DMS53 treated with DMSO at 0.1 percent for 48 hours (cell line): ENCODE data around the gene KCNMA1.

Experiments used
- DNase-seq: peaks from one replicate; lab custom pipeline; 2025; ENCODE audit not compliant: unreplicated experiment; lab: John Stamatoyannopoulos, UW

Gene KCNMA1

DNA sequence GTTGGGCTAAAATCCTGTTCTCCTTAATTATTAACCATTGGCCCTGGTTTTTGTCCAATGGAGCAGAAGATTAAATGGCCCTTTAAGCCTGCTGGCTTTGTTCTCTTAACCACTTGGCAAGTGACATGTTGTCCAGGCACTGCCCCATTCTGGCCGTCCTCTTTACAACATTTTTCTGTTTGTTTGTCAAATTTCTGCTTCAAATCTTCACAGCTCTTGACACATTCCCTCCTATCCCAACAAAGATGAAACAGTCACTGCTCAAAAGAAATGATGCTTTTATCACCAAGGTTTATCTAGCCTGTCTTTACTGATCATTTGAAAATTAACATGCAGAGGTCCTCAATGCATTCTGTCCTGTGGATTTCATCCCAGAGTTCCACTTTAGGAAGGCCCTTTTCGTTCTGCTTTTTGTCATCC is 700.4 kb downstream of the KCNMA1 start:
- no peak for DNase-seq

DNA sequence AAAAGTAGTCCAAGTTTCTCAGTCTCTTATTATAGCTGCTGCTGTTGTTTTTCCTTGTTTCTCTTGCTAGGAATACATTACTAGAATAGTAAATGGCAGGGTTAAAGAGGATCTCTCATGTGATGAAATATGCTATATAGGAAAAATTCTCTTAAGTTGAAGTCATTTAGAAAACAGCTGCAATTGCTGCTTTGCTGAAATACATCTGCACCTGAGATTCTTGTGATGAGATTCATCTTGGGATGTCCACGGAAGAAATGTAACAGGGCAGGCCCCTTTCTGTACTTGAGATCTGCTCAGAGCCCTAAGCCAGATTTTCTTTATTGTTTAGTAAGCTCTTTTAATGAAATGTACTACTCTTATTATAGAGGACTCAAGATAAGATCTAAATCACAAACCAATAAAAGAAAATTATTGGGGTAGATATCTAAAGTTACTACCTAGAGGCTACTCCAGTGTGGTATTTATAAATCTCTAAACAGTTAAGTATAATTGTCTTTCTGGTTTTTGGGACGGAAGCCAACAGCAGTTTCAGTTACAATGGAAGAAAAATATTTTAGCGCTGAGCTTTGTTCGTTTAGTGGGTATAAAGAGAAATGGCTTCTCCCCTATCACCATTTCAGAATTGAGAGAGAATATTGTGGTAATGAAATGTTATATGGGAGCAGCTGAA is 701.5 kb downstream of the KCNMA1 start:
- no peak for DNase-seq

DNA sequence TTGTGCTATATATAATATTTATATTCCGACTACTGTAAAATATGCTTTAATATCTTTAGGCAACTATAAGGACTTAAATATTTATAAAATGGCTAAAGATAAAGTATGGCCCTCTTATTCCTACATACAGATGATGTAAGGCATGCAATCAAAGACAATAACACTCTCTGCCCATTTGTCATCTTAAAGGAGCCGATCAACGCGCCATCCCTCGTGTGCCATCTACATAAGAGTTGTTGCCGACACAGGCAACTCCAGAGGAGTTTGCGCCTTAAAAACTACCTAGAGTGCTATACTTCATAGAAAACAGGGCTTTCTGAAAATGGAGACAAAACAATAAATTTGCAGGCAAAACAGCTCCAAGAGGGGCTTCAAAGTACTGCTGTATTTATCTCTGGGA is 709.0 kb downstream of the KCNMA1 start:
- no peak for DNase-seq

DNA sequence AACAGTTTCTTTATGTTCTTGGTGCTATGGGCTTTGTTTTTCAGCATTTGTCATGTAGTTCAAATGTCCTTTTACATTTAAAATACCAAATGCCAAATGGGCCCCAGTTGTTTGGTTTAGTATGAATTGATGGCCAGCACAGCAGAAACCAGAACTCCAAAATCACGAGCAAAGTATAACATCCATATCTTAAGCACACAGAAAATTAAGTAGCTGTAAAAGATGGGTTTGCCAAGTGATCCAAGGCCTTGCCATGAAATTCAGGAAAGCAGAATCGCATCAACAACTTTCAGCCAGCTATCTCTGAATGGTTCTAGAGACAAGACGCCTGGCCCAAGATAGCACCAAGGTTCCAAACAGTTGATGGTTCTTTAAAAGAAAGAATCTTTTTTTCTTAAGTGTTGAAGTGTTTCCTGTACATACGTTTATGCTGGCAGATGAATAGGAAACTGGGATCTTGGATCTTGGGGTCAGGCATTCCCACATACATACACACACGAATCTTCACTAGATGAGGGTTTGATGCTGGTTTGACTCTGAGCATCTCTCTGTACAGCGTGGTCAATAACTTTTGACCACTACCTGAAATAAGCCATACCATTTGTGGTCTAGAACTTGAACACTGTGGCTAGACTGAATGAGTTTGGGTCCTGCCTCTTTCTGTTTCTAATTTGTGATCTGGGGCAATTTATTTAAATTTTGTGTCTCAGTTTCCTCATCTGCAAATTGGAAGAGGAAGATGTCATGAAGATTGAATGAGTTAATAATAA is 711.8 kb downstream of the KCNMA1 start:
- no peak for DNase-seq

DNA sequence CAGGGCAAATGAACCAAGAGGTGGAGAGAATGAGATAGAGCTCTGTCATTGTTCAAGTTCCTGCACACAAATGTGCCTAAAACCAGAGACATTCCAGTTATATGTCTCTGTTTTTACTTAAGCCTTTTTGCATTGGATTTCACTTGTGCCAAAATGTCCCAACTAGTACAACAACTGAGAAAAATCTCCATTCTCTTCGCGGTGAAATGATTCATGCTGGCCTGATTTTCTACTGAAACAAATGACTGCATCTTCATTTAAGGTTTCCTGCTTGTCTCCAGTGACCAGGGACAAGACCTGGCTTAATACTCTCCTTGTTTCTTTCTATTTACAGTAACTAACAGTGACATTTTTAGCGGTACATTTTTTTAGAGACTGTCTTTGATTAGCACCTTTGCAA is 714.9 kb downstream of the KCNMA1 start:
- DNase-seq = no peak

DNA sequence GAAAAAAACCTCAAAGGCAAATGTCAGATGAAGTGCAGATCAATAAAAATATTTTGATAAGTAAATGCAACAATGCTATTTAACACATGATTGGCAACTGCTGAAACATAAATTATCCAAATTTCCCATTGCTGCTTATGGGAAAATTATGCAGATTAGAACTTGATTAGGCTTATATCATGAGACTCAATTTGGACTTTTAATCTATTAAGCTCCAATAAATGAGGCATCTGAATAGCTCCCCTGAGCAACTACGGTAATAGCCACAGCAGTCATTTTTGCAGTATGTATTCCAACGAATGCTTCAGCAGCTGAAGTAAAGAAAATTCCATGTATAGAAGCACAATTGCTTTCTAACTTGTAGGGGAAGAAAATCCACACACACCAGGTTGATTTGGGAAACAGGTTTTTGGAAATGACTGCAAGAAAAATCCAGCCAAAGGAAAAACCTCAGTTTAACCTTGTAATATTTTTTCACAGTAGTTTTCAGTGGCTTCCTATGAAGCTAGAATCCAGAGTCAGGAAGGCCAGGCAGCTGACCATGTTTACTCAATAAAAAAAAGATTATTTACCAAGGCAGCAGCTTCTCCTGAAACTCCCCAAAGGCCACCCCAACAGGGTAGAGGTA is 716.1 kb downstream of the KCNMA1 start:
- no peak for DNase-seq

DNA sequence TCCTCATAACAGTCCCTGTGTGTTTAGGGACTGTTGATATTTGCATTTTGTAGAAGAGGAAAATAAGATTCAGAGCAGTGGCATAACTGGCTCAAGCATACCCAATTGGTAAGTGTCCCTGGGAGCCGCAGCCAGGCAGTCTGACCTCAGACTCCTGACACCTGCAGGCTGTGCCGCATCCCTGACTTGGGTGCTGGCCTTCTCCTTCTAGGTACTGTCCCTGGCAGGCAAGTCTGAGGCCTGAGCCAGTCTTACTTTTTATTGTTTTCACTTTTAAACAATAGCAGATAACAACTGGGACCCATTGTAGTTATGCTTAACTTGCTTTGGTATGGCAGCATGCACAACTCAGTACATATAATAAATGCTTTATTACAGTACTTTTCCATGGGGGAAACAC is 717.0 kb downstream of the KCNMA1 start:
- no peak for DNase-seq

DNA sequence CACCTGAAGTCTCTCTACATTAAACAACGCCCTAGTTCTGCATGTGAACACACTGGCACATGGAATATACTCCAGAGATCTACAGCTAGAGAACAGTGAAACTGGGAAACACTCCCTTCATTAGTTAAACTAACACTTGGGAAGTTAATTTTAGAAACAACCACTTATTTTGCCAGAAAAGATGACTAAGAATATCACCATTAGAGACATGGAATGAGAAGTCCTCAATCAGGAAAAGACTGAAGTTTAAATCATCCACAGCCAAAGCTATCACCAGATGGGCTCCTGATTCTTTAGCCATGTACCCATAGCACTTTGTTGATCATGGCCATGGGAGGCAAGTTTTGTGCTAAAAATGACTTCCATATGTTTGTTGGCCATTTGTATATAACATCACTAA is 719.5 kb downstream of the KCNMA1 start:
- DNase-seq = no peak

DNA sequence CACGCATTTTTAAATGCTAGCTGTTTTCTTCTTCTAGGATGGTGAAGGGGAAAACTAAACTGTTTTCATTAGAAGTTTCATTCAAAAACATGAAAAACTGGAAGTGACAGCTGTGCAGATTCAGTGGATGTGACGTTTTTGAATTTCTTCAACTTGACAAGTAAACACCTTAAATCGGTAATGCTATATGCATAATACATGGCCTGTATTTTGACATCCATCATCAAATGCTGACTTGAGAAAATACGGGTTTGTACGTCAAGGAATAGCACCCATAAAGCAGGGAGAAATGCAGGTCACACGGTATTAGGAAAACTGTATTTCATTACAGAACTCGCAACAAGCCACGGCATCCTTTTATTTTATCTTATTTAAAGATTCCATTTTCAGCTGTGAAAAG is 720.5 kb downstream of the KCNMA1 start:
- DNase-seq = no peak

DNA sequence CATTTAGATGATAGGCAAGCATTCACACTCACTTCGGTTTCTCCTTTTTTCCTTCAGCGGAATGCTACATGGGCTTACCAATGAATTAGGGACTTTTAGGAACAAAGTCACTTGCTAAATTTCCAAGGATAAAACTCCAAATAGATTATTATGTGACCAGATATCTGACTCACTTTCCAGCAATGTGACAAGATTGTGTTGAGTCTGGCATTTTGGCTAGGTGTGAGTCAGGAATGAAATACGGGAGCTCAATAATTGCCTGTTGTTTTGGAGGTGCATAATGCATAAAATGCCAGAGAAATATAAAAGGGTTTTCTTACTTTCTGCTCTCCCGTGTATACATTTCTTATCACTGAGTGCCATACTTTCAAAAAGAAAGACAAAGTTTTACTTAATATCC is 721.1 kb downstream of the KCNMA1 start:
- DNase-seq = no peak

DNA sequence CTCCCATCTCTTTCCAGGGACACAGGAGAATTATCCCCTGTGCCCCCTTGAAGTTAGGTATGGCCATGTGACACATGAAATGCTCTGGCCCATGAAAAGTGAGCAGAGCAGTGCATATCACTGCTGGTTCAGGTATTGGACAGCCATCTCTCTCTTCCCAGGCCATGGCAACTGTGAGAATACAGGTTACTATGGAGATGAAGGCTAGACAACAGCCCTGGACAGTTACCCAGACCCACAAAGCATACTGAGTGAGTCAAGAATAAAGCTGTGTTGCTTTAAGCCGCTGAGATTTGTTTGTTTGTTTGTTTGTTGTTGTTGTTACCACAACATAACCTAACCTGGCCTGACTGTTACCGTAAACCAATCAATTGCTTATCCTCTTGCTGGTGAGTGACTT is 722.3 kb downstream of the KCNMA1 start:
- DNase-seq = no peak

DNA sequence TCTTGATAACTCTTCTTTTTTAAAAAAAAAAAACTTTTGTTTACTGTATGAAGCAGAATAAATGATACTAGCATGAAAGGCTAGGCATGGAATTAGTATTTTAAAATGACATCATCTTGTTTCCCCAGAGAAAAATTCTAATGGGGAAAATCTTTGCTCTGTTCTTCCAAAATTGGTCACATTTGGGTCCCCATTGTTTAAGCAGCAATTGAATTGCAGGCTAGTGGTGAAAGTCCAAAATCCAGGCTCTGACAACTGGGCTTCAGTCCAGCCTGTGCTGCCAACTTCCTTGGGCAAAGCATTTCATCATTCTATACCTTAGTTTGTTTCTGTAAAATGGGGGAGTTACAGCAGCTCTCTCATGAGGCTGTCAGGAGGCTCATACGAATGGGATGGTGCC is 726.4 kb downstream of the KCNMA1 start:
- DNase-seq = no peak

DNA sequence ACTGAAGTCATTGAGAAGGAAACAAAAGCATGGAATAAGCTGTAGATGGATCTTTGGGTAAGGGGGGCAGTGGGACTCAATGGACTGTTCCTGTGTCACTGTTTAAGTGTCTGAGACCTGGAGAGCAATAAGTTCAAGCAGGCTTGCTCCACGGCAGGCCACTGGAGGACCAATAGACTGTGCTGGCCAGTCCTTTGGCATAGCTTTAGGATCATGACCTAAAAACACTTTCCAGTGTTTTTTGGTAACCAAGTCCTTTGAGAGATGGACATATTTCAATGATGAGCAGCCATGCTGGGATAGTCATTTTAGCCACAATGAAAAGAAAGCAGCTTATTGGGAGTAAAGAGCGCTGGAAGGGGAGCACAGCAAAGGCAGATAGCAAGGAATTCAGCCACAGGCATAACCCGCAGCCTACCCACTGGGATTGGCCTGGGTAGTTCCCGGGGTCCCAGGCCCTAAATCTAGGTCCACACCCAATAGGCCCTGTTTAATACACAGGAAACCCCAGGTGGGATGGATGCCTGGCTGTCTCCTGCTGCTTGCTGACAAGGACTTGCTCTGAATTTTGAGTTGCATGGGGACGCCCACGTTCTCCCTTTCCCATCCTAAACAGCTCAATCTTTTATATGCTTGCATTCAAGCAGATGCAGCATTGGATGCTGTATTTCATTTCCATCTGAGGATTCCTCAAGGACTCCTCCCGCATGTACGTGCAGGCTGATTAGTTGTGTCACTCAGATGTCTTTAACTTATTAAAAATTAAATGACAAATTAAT is 727.2 kb downstream of the KCNMA1 start:
- no peak for DNase-seq

DNA sequence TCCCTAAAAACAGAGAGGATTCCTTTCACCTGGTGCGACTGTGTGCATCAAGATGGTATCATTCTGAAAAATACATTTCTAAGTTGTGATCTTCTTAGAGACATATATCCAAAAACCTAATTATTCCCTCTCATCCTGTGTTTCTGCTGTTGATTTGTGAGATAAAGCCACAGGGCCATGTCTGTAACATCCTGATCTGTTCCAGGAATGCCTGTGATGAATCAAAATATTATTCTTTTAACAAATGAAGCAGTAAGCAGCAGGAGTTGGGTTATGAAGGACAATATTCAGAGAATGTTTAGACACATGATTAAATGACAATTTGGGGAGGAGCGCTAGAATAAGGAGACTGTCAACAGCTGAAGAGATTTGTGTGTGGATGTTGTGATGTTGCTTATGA is 731.4 kb downstream of the KCNMA1 start:
- no peak for DNase-seq

DNA sequence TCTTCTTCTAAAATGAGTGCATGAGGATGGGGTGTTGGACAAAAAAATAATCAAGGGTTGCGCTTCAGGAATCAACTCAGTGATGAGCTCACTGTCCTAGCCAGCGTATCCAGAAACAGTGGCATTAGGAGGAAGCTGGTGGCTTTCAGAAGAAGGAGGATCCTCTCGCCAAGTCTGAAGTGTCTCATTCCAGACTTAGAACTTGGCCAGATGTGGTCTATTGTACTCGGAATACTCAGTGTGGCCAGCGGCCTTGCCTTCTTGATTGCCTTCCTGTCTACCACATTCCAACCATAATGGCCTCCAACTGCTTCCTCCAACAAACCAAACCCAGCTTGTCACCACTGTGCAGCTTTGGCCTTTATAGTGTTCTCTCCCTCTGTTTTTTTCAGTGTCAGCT is 732.4 kb downstream of the KCNMA1 start:
- no peak for DNase-seq

DNA sequence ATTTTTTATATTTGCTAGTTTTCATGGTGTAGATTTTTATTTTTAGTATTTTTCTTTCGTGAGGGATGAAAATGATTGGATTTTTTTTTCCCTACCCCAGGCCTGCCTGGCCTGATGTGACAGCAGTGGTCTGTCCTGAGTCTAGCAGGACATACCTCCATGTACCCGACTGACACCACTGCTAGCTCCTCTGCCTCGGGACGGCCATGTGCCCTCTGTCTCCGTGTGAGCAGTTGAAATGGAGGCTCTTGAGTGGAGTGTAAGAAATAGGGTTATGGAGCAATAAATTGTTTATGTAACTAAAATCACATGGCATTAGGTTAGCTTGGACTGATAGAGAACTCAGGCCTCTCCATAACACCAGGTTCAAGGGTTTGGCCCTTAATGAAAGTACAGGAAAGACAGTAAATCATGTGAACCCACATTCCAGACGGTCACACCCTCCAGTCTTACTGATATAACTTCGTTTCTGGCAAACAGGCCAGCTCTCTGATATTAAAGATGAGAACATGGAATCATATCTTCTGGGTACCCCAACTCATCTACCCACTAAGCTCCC is 734.1 kb downstream of the KCNMA1 start:
- DNase-seq = no peak

DNA sequence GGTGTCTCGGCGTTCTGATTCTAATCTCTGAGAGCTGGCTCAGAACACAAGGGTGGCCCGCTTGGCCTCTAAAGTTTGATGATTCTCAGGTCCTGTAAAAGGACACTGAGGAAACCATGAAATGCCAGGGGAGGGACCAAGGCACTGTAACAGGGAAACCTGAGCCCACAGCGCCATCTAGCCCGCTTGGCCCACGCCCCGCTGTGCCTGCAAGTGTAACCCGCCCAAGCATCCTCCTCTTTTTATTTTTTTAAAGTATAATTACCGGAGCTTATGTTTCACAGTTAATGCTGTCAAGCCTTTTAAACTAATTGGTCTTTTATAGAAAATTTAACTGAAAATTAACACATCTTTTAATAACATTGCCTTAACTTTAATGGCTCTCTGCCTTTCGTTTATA is 734.7 kb downstream of the KCNMA1 start:
- no peak for DNase-seq

DNA sequence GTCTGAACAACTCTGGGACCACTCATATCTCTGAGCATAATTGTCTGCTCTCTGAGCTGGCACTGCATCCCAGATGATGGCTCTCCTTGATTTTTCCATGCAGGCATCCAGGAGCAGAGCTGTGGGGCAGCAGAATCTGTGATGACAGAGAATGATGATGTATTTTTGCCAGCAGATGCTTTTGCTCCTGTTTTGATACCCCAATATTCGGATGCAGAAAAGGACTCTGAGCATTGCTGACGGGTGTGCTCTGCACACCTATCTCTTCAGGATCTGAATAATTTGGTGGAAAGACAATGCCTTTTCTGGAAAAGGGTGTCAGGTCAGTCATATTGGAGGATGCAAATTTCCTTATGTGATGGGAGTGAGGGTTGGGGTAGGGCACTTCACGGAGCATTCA is 735.9 kb downstream of the KCNMA1 start:
- DNase-seq = no peak

DNA sequence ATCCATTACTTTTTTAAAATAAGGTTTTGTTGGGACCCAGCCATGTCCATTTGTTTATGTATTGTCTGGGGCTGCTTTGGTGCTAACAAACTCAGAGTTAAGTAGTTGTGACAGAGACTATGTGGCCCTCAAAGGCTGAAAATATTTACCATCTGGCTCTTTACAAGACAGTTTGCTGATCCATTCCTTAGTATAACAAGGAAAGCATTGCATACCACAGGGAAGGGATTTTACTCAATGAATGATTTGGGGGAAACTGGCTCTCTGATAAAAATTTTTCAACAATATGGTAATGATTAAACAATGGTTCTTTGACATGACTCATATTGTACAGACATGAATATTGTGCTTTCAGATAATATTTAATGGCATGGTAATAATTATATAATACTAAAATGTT is 738.1 kb downstream of the KCNMA1 start:
- DNase-seq = no peak

DNA sequence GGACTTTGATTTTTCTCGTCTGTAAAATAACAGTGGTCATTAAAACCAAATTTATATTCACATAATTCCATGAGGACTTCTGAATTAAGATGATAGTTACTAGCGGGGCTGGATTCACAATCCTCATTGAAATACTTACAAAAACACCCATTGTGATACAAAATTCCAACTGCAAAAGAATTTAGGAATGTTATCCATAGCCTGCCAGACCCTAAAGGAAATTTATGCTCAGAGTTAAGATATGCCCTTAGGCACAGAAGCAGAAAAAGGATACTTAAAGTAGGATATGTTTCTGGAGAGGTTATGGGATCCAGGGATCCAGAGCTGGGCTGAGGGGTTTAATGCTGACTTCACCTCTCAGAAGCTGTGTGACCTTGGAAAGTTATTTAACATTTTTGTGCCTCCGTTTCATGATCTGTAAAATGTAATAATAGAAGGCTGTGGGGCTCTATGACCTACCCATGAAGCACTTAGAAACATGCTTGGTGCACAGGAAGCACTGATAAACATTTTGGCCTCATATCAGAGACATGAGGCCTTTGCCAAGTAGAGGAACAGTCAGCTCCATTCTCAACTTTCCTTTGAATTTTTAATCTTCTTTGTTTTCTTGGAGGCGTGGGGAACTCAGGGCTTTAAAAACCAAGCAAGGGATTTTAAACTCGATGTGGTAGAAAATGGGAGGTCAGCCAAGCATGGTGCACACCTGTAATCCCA is 744.7 kb downstream of the KCNMA1 start:
- DNase-seq = no peak
